ENCODE data around the gene NFASC. TPM values are rescaled to one million over a fixed set of nuclear protein-coding genes. Genes with fewer than 3 reads are reported as not detected.

Gene NFASC
- total and polyA plus RNA-seq, 2 experiments from 2014 or later: 3.9 to 11.7 TPM

DNA sequence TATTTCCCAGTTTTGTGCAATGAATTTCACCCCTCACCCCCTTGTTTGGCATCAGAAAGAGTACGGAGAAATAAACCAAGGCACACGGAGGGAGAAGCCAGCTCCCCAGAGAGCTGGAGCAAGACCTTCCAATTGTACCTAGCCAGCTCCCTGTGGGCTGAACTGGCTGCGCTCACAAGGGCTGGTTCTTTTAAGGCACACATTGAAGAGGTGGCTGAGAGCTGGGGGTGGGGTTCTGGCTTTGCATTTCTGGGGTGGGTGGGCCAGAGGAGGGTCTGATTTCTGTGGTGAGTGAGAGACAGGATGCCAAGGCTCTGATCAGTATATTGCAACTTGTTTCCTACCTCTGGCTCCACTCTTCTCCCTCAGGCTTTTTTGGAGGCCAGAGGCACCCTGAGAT lies 39.5 kb upstream of the NFASC start:
- H3K27me3 Mint-ChIP-seq (ENCODE audit: insufficient read depth, low read depth, poor library complexity): peaks cover 16% of the 10 kb centered on the region
- H3K27ac ChIP-seq (ENCODE audit: low read depth): no peak overlapping the region
- H3K9me3 Mint-ChIP-seq: no peaks in the 10 kb centered on the region
- peaks cover 2% of the 10 kb centered on the region; the same call in 1 of the 3 replicates for H3K36me3 Mint-ChIP-seq (ENCODE audit: low read depth)
- no peaks in the 10 kb centered on the region for H3K9me2 ChIP-seq (ENCODE audit: insufficient read depth)
- no peak overlapping the region for H3K4me3 ChIP-seq
- H3K36me3 ChIP-seq (ENCODE audit: insufficient read depth): no peaks in the 10 kb centered on the region
- H2AFZ ChIP-seq: no peak overlapping the region
- TF ChIP-seq ZNF114 (CRISPR knock-in tag; IDR thresholded peaks at IDR 0.05) (no peak), CREB1 (CRISPR knock-in tag; IDR thresholded peaks at IDR 0.05; ENCODE audit: low read depth) (no peak), NANOG (IDR thresholded peaks at IDR 0.05; ENCODE audit: borderline replicate concordance) (no peak), EZH2phosphoT487 (IDR thresholded peaks at IDR 0.05; ENCODE audit: unreplicated experiment) (no peak), ZNF331 (CRISPR knock-in tag; IDR thresholded peaks at IDR 0.05; ENCODE audit: low read depth) (no peak), EZH2 (IDR thresholded peaks at IDR 0.05; ENCODE audit: low read depth, unreplicated experiment) (no peak), STAT1 (IDR thresholded peaks at IDR 0.05; ENCODE audit: unreplicated experiment) (no peak)
- TF ChIP-seq, protein P1, sequence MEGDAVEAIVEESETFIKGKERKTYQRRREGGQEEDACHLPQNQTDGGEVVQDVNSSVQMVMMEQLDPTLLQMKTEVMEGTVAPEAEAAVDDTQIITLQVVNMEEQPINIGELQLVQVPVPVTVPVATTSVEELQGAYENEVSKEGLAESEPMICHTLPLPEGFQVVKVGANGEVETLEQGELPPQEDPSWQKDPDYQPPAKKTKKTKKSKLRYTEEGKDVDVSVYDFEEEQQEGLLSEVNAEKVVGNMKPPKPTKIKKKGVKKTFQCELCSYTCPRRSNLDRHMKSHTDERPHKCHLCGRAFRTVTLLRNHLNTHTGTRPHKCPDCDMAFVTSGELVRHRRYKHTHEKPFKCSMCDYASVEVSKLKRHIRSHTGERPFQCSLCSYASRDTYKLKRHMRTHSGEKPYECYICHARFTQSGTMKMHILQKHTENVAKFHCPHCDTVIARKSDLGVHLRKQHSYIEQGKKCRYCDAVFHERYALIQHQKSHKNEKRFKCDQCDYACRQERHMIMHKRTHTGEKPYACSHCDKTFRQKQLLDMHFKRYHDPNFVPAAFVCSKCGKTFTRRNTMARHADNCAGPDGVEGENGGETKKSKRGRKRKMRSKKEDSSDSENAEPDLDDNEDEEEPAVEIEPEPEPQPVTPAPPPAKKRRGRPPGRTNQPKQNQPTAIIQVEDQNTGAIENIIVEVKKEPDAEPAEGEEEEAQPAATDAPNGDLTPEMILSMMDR (conservative IDR thresholded peaks at IDR 0.05; ENCODE audit: low read depth in 2 of 2): no peak
- TF ChIP-seq, protein P2, sequence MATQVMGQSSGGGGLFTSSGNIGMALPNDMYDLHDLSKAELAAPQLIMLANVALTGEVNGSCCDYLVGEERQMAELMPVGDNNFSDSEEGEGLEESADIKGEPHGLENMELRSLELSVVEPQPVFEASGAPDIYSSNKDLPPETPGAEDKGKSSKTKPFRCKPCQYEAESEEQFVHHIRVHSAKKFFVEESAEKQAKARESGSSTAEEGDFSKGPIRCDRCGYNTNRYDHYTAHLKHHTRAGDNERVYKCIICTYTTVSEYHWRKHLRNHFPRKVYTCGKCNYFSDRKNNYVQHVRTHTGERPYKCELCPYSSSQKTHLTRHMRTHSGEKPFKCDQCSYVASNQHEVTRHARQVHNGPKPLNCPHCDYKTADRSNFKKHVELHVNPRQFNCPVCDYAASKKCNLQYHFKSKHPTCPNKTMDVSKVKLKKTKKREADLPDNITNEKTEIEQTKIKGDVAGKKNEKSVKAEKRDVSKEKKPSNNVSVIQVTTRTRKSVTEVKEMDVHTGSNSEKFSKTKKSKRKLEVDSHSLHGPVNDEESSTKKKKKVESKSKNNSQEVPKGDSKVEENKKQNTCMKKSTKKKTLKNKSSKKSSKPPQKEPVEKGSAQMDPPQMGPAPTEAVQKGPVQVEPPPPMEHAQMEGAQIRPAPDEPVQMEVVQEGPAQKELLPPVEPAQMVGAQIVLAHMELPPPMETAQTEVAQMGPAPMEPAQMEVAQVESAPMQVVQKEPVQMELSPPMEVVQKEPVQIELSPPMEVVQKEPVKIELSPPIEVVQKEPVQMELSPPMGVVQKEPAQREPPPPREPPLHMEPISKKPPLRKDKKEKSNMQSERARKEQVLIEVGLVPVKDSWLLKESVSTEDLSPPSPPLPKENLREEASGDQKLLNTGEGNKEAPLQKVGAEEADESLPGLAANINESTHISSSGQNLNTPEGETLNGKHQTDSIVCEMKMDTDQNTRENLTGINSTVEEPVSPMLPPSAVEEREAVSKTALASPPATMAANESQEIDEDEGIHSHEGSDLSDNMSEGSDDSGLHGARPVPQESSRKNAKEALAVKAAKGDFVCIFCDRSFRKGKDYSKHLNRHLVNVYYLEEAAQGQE (IDR thresholded peaks at IDR 0.05; ENCODE audit: unreplicated experiment): no peak
- ATAC-seq: no peak
- peaks cover 9% of the 10 kb centered on the region for H4K20me1 ChIP-seq (replicated peaks; ENCODE audit: insufficient read depth)
- H3K27ac Mint-ChIP-seq: no peak overlapping the region
- peaks cover 37% of the 10 kb centered on the region for H3K4me1 ChIP-seq (ENCODE audit: insufficient read depth)
- no peaks in the 10 kb centered on the region for H3F3A ChIP-seq (replicated peaks; ENCODE audit: low read depth)
- no peaks in the 10 kb centered on the region for H3K79me2 ChIP-seq (replicated peaks; ENCODE audit: insufficient read depth)
- no peak overlapping the region for H3K4me3 Mint-ChIP-seq
- peaks cover 7% of the 10 kb centered on the region; the same call in 1 of the 2 replicates for H3K27me3 ChIP-seq (ENCODE audit: insufficient read depth)
- H3K4me2 ChIP-seq: peak overlapping the region; percentile 55; the same call in 1 of the 2 replicates
- H3K4me1 Mint-ChIP-seq: peaks cover 45% of the 10 kb centered on the region
- peak; percentile 24 for DNase-seq (ENCODE audit: low spot score)

DNA sequence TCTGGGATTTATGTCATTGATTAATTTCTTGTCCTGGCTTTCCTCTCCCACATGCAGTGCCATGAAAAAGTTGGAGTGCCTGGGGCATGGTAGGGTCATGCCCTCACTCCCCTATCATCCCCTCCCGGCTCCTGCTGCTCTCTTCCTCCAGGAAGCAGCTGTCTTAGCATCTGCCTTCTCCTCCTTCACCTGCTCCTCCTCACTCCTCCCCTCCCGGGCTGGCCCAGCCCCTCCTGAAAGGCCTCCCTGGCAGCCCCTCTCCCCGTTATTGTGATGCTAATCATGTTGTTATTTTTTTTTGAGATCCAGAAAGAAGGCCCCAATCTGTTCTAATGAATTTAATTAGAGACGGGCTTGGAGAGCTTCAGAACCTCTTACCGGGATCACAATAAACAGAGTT lies 36.3 kb upstream of the NFASC start:
- H3K4me1 Mint-ChIP-seq: peaks cover 43% of the 10 kb centered on the region
- peaks cover 13% of the 10 kb centered on the region for H4K20me1 ChIP-seq (replicated peaks; ENCODE audit: insufficient read depth)
- peaks cover 10% of the 10 kb centered on the region for H3K27me3 Mint-ChIP-seq (ENCODE audit: insufficient read depth, low read depth, poor library complexity)
- H3K4me3 ChIP-seq: no peak overlapping the region
- no peaks in the 10 kb centered on the region; the same call in 1 of the 2 replicates for H3K79me2 ChIP-seq (replicated peaks; ENCODE audit: insufficient read depth)
- no peaks in the 10 kb centered on the region for H3K27me3 ChIP-seq (ENCODE audit: insufficient read depth)
- H3K4me2 ChIP-seq: peak overlapping the region; percentile 41
- H3K4me1 ChIP-seq (ENCODE audit: insufficient read depth): peaks cover 30% of the 10 kb centered on the region
- H3K27ac Mint-ChIP-seq: no peak overlapping the region
- no peaks in the 10 kb centered on the region for H3K36me3 ChIP-seq (ENCODE audit: insufficient read depth)
- no peaks in the 10 kb centered on the region for H3F3A ChIP-seq (replicated peaks; ENCODE audit: low read depth)
- no peak overlapping the region for H2AFZ ChIP-seq
- peak; percentile 72 for DNase-seq (ENCODE audit: low spot score)
- H3K9me2 ChIP-seq (ENCODE audit: insufficient read depth): no peaks in the 10 kb centered on the region
- no peaks in the 10 kb centered on the region for H3K9me3 Mint-ChIP-seq
- H3K27ac ChIP-seq (ENCODE audit: low read depth): no peak overlapping the region
- ATAC-seq: peak; percentile 81
- H3K36me3 Mint-ChIP-seq (ENCODE audit: low read depth): peaks cover 2% of the 10 kb centered on the region; the same call in 1 of the 3 replicates
- H3K4me3 Mint-ChIP-seq: no peak overlapping the region; the same call in 2 of the 3 replicates
- no peak for TF ChIP-seq JUNB (IDR thresholded peaks at IDR 0.05; ENCODE audit: unreplicated experiment)
- no peak for TF ChIP-seq CREB1 (CRISPR knock-in tag; IDR thresholded peaks at IDR 0.05; ENCODE audit: low read depth)
- no peak for TF ChIP-seq EZH2phosphoT487 (IDR thresholded peaks at IDR 0.05; ENCODE audit: unreplicated experiment)
- TF ChIP-seq, protein P1 (conservative IDR thresholded peaks at IDR 0.05; ENCODE audit: low read depth in 2 of 2): no peak
